Measurements from ENCODE around the gene PPP4R2.

Gene PPP4R2, protein sequence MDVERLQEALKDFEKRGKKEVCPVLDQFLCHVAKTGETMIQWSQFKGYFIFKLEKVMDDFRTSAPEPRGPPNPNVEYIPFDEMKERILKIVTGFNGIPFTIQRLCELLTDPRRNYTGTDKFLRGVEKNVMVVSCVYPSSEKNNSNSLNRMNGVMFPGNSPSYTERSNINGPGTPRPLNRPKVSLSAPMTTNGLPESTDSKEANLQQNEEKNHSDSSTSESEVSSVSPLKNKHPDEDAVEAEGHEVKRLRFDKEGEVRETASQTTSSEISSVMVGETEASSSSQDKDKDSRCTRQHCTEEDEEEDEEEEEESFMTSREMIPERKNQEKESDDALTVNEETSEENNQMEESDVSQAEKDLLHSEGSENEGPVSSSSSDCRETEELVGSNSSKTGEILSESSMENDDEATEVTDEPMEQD

GRCh38 chr3:72996473-72997333 lies at the start of gene PPP4R2:
Gene PPP4R2, plus strand, starts transcription at chr3:72996811. Its CDS starts 227 bp downstream, at chr3:72997038.
- Mint-ChIP-seq H3K4me3 (peak within 1 kb of the TSS; percentile 88), H3K9me3 (no peaks in the 10 kb centered on the region), H3K27me3 (no peaks in the 10 kb centered on the region), H3K4me1 (peaks cover 38% of the 10 kb centered on the region), H3K27ac (ENCODE audit: low read depth) (peak within 1 kb of the TSS; percentile 78), H3K36me3 (ENCODE audit: insufficient read depth) (peaks cover 19% of the 10 kb centered on the region)
- ATAC-seq (replicated peaks; ENCODE audit: extremely low read depth, poor library complexity, severe bottlenecking) (peak; percentile 91), DNase-seq (ENCODE audit: low spot score in 2 of 2) (peak; percentile 81 to 91)

DNA sequence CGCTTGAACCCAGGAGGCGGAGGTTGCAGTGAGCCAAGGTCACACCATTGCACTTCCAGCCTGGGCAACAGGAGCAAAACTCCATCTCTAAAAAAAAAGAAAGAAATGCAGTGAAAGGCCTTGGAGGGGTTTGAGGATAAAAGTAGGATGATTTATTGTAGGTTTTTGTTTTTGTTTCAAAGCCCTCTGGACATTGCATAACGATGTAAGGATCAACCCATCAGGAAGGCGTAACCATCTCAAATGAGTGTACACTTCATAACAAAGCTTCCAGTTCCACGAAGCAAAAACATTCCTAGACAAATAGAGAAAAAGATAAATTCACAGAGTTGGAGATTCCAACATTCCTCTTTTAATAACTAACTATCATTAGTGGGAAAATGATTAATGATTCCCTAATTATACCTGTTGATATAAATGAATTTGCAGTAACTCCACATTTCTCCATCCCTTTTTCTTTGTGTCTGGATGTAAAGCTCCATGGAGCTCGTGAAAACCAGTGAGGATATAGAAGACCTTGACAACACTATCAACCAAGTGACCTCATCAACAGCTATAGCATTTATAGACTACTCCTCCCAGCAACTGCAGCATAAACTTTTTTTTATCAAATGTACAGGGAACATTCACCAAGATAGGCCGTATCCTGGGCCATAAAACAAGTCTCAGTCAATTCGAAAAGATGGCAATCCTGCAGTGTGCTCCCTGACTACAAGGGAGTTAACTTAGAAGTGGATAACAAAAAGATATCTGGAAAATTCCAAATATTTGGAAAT lies 48.7 kb upstream of the PPP4R2 start:
- DNase-seq (ENCODE audit: low spot score in 2 of 2) (no peak), ATAC-seq (replicated peaks; ENCODE audit: extremely low read depth, poor library complexity, severe bottlenecking) (no peak)
- H3K27ac Mint-ChIP-seq (ENCODE audit: low read depth): no peak overlapping the region
- H3K36me3 Mint-ChIP-seq (ENCODE audit: insufficient read depth): no peaks in the 10 kb centered on the region
- H3K9me3 Mint-ChIP-seq: no peaks in the 10 kb centered on the region
- no peaks in the 10 kb centered on the region for H3K27me3 Mint-ChIP-seq
- no peak overlapping the region for H3K4me3 Mint-ChIP-seq
- H3K4me1 Mint-ChIP-seq: peaks cover 10% of the 10 kb centered on the region

DNA sequence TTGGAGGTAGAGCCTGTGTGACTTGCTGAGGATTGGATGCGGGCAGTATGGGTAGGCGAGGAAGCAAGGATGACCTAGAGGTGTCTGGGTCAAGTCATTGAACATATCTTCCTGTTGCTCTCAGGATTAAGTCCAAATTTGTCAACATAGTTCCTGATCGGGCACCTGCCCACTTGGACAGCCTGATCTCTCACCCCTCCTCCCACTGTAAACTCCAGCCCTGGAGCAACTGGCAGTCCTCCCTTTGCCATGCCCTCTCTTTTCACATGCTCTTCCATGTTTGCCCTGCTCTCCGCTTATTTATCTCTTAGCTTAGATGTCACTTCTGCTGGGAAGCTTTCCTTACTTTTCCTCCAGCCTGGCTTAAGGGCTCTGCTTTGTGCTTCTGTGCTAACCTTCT lies 47.6 kb upstream of the PPP4R2 start:
- DNase-seq (ENCODE audit: low spot score in 2 of 2): no peak
- H3K4me1 Mint-ChIP-seq: peaks cover 10% of the 10 kb centered on the region
- H3K4me3 Mint-ChIP-seq: no peak overlapping the region
- no peak overlapping the region for H3K27ac Mint-ChIP-seq (ENCODE audit: low read depth)
- H3K9me3 Mint-ChIP-seq: no peaks in the 10 kb centered on the region
- ATAC-seq (replicated peaks; ENCODE audit: extremely low read depth, poor library complexity, severe bottlenecking): no peak
- H3K36me3 Mint-ChIP-seq (ENCODE audit: insufficient read depth): no peaks in the 10 kb centered on the region
- H3K27me3 Mint-ChIP-seq: no peaks in the 10 kb centered on the region

DNA sequence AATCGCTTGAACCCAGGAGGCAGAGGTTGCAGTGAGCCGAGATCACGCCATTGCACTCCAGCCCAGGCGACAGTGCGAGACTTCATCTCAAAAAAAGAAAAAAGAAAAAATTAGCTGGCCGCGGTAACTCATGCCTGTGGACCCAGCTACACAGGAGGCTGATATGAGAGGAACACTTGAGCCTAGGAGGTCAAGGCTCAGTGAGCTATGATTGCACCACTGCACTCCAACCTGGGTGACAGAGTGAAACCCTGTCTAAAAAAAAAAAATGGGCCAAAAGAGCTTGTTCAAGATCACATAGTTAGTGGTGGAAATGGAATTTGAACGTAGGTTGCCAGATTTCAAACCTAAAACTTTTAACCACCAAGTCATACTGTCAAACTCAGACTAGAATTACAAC lies 46.2 kb upstream of the PPP4R2 start:
- Mint-ChIP-seq H3K27ac (ENCODE audit: low read depth) (no peak overlapping the region), H3K9me3 (no peaks in the 10 kb centered on the region), H3K4me1 (peaks cover 10% of the 10 kb centered on the region), H3K36me3 (ENCODE audit: insufficient read depth) (no peaks in the 10 kb centered on the region), H3K27me3 (no peaks in the 10 kb centered on the region), H3K4me3 (no peak overlapping the region)
- DNase-seq (ENCODE audit: low spot score in 2 of 2) (no peak), ATAC-seq (replicated peaks; ENCODE audit: extremely low read depth, poor library complexity, severe bottlenecking) (no peak)

- Mint-ChIP-seq H3K4me3 (no peak overlapping the region), H3K36me3 (ENCODE audit: insufficient read depth) (no peaks in the 10 kb centered on the region), H3K4me1 (peaks cover 10% of the 10 kb centered on the region), H3K9me3 (no peaks in the 10 kb centered on the region), H3K27ac (ENCODE audit: low read depth) (no peak overlapping the region), H3K27me3 (no peaks in the 10 kb centered on the region)
- DNase-seq (ENCODE audit: low spot score in 2 of 2) (no peak), ATAC-seq (replicated peaks; ENCODE audit: extremely low read depth, poor library complexity, severe bottlenecking) (no peak)
Observed at GRCh38 chr3:72950801-72951200, 45.8 kb upstream of the PPP4R2 start.

DNA sequence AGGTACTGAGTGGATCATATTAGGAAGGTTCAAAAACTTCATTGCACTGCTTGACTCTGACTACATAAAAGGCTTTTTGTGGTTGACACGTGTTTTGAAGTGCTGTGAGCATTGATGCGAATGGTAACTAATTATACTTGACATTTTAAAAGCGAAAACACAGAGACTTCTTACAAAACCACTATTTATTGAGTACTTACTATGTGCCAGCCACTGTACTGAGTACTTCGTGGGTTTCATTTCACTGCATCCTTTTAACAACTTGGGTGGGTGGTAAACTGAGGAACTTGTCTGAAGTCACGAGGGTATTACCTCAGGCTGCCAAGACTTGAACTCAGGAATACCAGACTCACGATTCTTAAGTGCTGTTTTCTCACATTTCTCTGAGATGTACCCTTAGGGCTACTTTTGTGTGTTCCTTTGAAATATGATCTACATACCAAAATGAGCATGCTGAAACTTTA lies 45.3 kb upstream of the PPP4R2 start:
- Mint-ChIP-seq H3K36me3 (ENCODE audit: insufficient read depth) (no peaks in the 10 kb centered on the region), H3K27ac (ENCODE audit: low read depth) (no peak overlapping the region), H3K4me1 (peaks cover 10% of the 10 kb centered on the region), H3K27me3 (no peaks in the 10 kb centered on the region), H3K4me3 (no peak overlapping the region), H3K9me3 (no peaks in the 10 kb centered on the region)
- ATAC-seq (replicated peaks; ENCODE audit: extremely low read depth, poor library complexity, severe bottlenecking): peak; percentile 49
- no peak for DNase-seq (ENCODE audit: low spot score in 2 of 2)

DNA sequence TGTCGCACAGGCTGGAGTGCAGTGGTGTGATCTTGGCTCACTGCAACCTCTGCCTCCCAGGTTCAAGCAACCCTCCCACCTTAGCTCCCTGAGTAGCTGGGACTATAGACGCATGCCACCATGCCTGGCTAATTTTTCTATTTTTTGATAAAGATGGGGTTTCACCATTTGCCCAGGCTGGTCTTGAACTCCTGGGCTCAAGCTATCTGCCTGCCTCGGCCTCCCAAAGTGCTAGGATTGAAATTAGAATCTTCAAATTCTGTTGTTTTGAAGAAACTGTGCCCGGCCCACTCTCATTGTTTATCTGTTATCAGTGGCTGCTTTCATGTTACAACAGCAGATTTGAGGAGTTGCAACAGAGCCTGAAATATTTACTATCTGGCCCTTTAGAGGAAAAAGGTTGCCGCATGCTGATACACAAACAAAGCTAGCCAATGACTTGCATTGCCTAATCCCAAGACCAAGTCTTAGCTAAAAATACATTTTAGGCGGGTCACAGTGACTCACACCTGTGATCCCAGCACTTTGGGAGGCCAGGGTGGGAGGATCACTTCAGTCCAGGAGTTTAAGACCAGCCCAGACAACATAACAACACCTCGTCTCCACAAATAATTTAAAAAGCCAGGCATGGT lies 43.2 kb upstream of the PPP4R2 start:
- no peak for DNase-seq (ENCODE audit: low spot score in 2 of 2)
- no peaks in the 10 kb centered on the region for H3K9me3 Mint-ChIP-seq
- no peak for ATAC-seq (replicated peaks; ENCODE audit: extremely low read depth, poor library complexity, severe bottlenecking)
- no peaks in the 10 kb centered on the region for H3K36me3 Mint-ChIP-seq (ENCODE audit: insufficient read depth)
- H3K27me3 Mint-ChIP-seq: no peaks in the 10 kb centered on the region
- H3K4me1 Mint-ChIP-seq: peaks cover 10% of the 10 kb centered on the region
- no peak overlapping the region for H3K4me3 Mint-ChIP-seq
- H3K27ac Mint-ChIP-seq (ENCODE audit: low read depth): no peak overlapping the region

DNA sequence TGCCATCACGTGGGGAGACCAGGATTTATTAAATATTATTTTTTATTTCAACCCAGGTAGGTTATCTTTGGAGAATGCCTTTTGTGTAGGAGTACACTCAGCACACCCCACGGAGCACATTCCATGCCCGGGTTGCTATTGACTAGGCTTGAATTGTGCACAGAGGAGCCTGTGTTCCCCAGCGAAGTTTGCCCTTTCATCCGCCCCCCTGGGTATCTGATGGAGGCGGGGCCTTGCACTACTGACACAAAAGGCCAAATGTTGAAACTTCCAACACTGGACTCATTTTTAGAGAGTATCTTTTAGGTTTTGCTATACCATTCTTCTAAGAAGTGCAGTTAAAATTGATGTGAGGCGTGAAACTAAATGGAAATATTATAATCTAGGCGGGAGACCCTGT lies 39.3 kb upstream of the PPP4R2 start:
- ATAC-seq (replicated peaks; ENCODE audit: extremely low read depth, poor library complexity, severe bottlenecking): no peak
- Mint-ChIP-seq H3K9me3 (no peaks in the 10 kb centered on the region), H3K4me1 (no peaks in the 10 kb centered on the region), H3K27ac (ENCODE audit: low read depth) (no peak overlapping the region), H3K36me3 (ENCODE audit: insufficient read depth) (no peaks in the 10 kb centered on the region), H3K27me3 (no peaks in the 10 kb centered on the region), H3K4me3 (no peak overlapping the region)
- DNase-seq (ENCODE audit: low spot score in 2 of 2): no peak

- no peak for DNase-seq (ENCODE audit: low spot score in 2 of 2)
- H3K4me3 Mint-ChIP-seq: no peak overlapping the region
- no peak for ATAC-seq (replicated peaks; ENCODE audit: extremely low read depth, poor library complexity, severe bottlenecking)
Observed at GRCh38 chr3:72959336-72959735, 37.3 kb upstream of the PPP4R2 start.

GRCh38 chr3:72960812-72961518 lies 35.6 kb upstream of the PPP4R2 start:
- no peaks in the 10 kb centered on the region for H3K9me3 Mint-ChIP-seq
- ATAC-seq (replicated peaks; ENCODE audit: extremely low read depth, poor library complexity, severe bottlenecking) (no peak), DNase-seq (ENCODE audit: low spot score in 2 of 2) (no peak)
- H3K4me3 Mint-ChIP-seq: no peak overlapping the region
- H3K4me1 Mint-ChIP-seq: peaks cover 13% of the 10 kb centered on the region
- H3K27me3 Mint-ChIP-seq: no peaks in the 10 kb centered on the region
- no peak overlapping the region for H3K27ac Mint-ChIP-seq (ENCODE audit: low read depth)
- H3K36me3 Mint-ChIP-seq (ENCODE audit: insufficient read depth): peaks cover 3% of the 10 kb centered on the region

More at GRCh38 chr3:72959336-72959735, 37.3 kb upstream of the PPP4R2 start:
- no peaks in the 10 kb centered on the region for H3K4me1 Mint-ChIP-seq
- no peaks in the 10 kb centered on the region for H3K9me3 Mint-ChIP-seq
- no peak overlapping the region for H3K27ac Mint-ChIP-seq (ENCODE audit: low read depth)
- H3K27me3 Mint-ChIP-seq: no peaks in the 10 kb centered on the region
- H3K36me3 Mint-ChIP-seq (ENCODE audit: insufficient read depth): no peaks in the 10 kb centered on the region

DNA sequence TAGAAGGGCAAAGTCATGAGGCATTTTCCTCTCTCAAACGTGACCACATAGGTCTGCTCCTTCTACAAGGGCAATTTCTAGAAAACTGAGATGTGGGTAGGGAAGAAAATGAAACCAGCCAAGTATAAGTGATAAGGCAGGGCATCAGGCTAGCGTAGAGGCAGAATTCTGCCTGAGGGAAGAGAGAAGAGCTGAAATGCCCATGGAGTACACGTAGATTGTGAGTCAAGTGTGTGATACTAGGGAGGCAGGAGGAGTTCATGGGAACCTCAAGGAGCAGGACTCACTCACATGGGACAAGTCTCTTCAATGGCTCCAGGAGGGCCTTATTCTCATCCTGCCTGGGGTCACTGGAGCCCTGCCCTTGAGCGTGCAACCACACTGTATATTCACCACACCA lies 34.9 kb upstream of the PPP4R2 start:
- peaks cover 5% of the 10 kb centered on the region for H3K36me3 Mint-ChIP-seq (ENCODE audit: insufficient read depth)
- peaks cover 15% of the 10 kb centered on the region for H3K4me1 Mint-ChIP-seq
- no peak overlapping the region for H3K27ac Mint-ChIP-seq (ENCODE audit: low read depth)
- H3K27me3 Mint-ChIP-seq: no peaks in the 10 kb centered on the region
- no peak overlapping the region for H3K4me3 Mint-ChIP-seq
- ATAC-seq (replicated peaks; ENCODE audit: extremely low read depth, poor library complexity, severe bottlenecking): no peak
- no peaks in the 10 kb centered on the region for H3K9me3 Mint-ChIP-seq
- no peak for DNase-seq (ENCODE audit: low spot score in 2 of 2)

Measured in central memory CD8-positive, alpha-beta T cell (primary cell).